Activated CD4-positive, alpha-beta T cell treated with anti-CD3 and anti-CD28 coated beads, Interleukin-2, amount 50 U/mL, for 24 hours (primary cell): ENCODE data around the gene ARHGEF38.
"Not testable (repeated sequence)": the region's sequence is repeated elsewhere in the genome, so short reads cannot be mapped to it uniquely, and the experiment has no call there.

Source experiments
- DNase-seq, 2 donors: peaks; one replicate each; pipeline ENCODE4 v3.0.0-alpha.2; 2020; ENCODE audit warnings: low read depth in 1 of 2, low spot score in 1 of 2

The ARHGEF38 gene

GRCh38 chr4:105645440-105645839 lies 93.0 kb downstream of the ARHGEF38 start:
- no peak for DNase-seq

GRCh38 chr4:105650190-105650589 lies 97.8 kb downstream of the ARHGEF38 start:
- no peak for DNase-seq

- no peak for DNase-seq
Measured at GRCh38 chr4:105651884-105652283, 99.5 kb downstream of the ARHGEF38 start.

- no peak for DNase-seq
Measured at GRCh38 chr4:105652286-105652888, 100.0 kb downstream of the ARHGEF38 start.

- no peak for DNase-seq
Measured at GRCh38 chr4:105657117-105657765, 104.8 kb downstream of the ARHGEF38 start.

GRCh38 chr4:105659190-105659589 lies 106.8 kb downstream of the ARHGEF38 start:
- no peak for DNase-seq

GRCh38 chr4:105661028-105661427 lies 108.6 kb downstream of the ARHGEF38 start:
- DNase-seq, result no peak

GRCh38 chr4:105662935-105663675 lies 110.7 kb downstream of the ARHGEF38 start:
- no peak for DNase-seq

GRCh38 chr4:105666693-105667092 lies 114.3 kb downstream of the ARHGEF38 start:
- no peak for DNase-seq

- DNase-seq, result no peak
Measured at GRCh38 chr4:105670684-105671083, 118.3 kb downstream of the ARHGEF38 start.

GRCh38 chr4:105671301-105671700 lies 118.9 kb downstream of the ARHGEF38 start:
- DNase-seq, result no peak

GRCh38 chr4:105674011-105674410 lies 121.6 kb downstream of the ARHGEF38 start:
- DNase-seq, result no peak

GRCh38 chr4:105677709-105678108 lies 125.3 kb downstream of the ARHGEF38 start:
- no peak for DNase-seq

GRCh38 chr4:105679186-105679585 lies 126.8 kb downstream of the ARHGEF38 start:
- DNase-seq, result no peak

- no peak for DNase-seq
Measured at GRCh38 chr4:105683038-105683437, 130.6 kb downstream of the ARHGEF38 start.

- no peak for DNase-seq
Measured at GRCh38 chr4:105686571-105686970, 134.2 kb downstream of the ARHGEF38 start.

GRCh38 chr4:105694812-105695211 lies 142.4 kb downstream of the ARHGEF38 start:
- DNase-seq, result not testable (repeated sequence)

GRCh38 chr4:105695832-105696231 lies 143.4 kb downstream of the ARHGEF38 start:
- not testable (repeated sequence) for DNase-seq

- no peak for DNase-seq
Measured at GRCh38 chr4:105698607-105699006, 146.2 kb downstream of the ARHGEF38 start.

- no peak for DNase-seq
Measured at GRCh38 chr4:105707782-105708180, 155.4 kb downstream of the ARHGEF38 start.

- DNase-seq, result peak; percentile 78 to 90
Measured at GRCh38 chr4:105708181-105709080, 156.0 kb downstream of the ARHGEF38 start, which contains the start of the genes GSTCD and INTS12. Gene GSTCD, plus strand, starts transcription at chr4:105708784. Its CDS starts 8,830 bp downstream, at chr4:105717614. Gene INTS12, minus strand, starts transcription at chr4:105708689. Its CDS starts 8,684 bp downstream, at chr4:105700005.
